HUDEP-2 (cell line): ENCODE data around the gene TAX1BP1.

ENCODE experiments used
- DNase-seq, 76 experiments: peaks; one replicate each; lab custom pipeline; 2025; ENCODE audit not compliant: unreplicated experiment in 76 of 76; lab: John Stamatoyannopoulos, UW

Gene TAX1BP1

DNA sequence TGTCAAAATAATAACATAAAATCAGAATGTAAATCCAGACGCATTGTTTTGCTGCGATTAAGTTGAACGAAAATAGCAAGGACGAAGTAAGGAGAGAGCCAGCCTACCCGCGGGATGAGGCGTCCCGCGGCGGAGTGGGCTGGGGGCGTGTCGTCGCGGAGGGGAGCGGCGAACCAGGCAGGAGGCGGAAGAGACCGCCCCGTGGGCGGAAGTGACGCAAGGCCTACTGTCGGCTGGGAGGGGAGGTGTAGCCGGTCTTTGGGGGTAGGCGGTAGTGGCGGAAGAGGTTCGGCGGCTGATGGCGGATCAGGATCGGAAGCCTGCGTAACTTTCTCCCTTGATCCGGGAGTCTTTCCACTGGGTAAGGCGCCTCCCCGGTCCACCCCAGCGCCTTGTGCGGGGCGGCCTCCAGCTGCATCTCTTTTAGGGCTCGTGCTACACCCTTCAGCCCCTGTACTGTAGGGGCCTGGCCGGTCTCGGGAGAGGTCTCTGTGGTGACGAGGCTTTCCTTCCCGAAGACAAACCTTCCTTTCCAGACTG, at the start of gene TAX1BP1:
Gene TAX1BP1, plus strand, starts transcription at position 254 of the 540 bp plus-strand sequence. CDS start 8,363 bp downstream, outside the sequence.
- DNase-seq: peak in 74 of 76 experiments; percentile 48 to 97 (median 87)

DNA sequence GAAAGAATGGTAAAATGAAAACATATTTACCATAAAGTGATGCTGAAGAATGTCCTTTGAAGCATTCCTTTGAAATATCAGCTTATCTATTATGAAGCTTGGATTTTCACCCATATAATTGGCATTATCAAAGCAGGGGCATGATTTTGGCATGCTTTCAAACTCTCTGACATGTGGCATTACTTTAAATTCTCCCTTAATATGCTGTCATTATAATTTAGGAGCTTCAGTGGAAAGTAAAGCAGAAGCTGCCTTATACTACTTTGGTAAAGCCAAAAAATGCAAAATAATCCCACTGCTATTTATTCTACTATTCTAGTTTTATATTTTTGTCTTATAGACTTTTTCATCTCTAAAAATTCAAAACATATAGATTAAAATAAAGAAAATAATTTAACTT, 49.3 kb upstream of the TAX1BP1 start:
- DNase-seq: no peak

DNA sequence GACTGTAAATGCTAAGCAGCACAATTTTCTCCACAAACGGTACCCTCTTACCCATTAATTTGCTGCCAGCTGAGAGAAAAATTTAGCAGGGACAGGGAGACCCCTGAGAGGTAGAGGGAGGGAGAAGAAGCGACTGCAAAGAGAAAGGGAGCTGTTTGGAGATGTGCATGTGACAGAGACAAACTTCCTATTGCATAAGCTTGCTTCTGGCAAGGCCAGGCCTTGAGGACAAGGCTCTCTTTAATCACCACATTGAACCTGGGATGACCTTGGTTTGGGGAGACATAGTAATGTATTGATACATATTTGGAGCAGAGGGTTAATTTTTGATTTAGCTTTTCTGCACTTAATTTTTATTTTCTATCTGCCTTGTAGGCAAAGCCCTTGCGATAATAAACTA, 46.2 kb upstream of the TAX1BP1 start:
- no peak for DNase-seq

DNA sequence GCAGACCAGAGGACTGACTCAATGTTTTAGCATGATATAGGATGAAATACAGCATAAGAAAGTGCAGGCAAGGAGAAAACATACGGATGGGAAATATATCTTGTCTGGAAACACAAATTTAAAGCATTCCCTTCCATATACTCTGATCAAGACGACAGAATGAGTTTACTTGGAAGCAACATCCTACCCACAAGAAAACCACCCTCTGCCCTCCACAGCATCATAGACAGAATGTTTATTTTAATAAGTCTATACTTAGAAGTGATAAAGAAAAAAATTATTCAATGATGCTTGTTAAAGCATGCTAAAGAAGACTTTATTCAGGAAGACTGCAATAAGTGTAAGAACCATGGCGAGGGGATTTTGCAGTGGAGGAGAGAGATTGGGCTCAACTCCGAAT, 44.9 kb upstream of the TAX1BP1 start:
- DNase-seq: no peak

DNA sequence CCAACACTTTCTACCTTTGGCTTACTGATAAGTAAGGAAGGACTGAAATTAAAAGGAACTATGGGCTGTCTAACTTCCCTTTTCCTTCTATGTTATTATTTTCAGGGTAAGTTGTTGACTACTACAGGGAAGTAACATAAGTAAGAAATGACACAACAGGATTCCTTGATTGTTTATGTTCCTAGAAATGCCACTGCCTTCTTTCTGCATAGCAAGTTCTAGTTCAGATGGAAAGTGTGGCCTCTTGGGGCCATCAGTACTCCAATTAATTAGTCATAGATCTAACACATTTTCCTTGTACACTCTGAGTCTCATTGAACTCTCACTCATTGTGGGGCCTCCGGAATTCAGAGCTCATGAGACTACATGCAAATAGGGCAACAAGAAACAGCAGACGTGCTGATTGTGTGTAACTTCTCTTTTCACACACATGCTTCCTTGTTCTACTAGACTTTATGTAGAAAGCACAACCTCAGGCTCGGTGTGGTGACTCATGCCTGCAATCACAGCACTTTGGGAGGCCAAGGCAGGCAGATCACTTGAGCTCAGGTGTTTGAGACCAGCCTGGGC, 42.0 kb upstream of the TAX1BP1 start:
- no peak for DNase-seq

DNA sequence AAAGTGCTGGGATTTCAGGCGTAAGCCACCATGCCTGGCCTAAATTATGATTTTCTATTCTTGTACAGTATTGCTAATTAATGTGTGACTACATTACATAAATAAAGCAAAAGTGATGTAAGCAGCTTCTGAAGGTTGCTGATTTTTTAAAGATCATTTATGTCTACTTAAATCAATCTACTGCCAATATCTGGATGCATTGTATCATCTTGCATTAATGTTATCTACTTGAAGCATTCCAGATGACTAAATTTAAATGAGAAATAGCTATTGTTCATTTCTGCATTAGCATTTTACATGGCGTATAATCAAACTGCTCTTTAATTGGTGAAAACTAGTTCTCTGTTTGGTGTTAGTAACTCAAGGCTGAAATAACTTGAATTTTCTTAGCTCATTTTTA, 40.2 kb upstream of the TAX1BP1 start:
- no peak for DNase-seq

DNA sequence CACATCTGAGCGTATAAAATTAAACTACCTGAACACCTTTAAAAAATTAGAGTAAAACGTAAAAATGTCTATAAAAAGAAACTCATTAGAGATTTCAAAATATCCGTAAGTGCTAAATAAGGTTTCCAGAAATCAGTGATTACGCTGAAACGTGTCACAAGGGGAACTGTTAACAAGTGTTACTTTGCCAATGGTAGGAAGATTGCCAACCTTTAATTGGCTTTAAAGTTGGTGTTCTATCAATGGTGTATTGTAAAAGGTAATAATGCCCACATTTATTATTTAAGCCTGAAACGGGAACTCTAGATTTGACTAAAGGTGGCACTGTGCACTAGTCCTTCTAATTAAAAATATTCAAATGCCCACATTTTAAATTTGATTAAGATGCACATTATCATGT, 39.5 kb upstream of the TAX1BP1 start:
- no peak for DNase-seq

DNA sequence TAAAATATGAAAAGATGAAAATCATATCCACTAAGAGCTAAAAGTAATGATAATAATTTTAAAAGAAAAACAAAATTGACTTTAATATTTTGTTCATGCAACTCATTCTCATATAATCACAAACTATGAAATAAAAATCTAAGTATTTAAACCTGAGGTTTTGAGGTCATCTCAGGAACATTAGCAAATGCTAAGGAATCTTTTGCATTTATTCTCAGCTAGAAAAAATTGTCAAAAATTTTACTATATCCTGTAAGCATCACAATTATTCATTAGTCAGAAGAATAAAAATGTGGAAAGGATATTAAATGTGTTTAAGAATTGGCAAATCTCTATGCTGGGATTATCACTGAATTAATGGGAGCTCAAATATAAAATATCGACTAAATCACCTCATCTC, 36.8 kb upstream of the TAX1BP1 start:
- DNase-seq: no peak

DNA sequence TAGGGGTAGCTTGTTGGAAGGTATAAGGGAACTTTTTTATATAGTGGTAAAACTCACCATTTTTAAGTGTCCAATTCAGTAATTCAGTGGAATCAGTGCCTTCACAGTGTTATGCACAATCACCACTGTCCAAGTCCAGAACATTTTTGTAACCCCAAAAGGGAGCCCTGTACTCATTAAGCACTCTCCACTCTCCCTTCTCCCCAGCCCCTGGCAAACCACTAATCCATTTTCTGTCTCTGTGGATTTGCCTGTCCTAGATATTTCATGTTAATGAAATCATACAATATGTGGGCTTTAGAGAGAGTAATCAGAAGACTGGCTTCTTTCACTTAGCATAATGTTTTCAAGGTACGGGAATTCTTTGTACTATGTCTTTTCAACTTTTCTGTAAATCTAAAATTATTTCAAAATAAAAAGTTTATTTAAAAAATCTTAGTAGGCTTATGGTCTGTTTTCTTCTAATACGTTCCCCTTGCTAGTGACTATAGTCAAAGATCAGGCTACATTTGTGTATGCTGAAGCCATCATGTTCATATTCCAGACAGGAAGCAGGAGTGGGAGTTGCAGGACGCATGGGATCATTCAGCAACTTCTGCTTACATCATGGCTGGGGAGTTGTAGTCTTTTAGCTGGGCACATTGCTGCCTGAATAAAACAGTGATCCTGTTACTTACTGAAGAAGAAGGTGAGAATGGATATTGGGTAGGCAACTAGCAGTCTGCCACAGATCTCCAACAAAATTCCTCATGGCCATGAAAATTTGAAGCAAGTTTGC, 35.4 kb upstream of the TAX1BP1 start:
- DNase-seq: no peak

DNA sequence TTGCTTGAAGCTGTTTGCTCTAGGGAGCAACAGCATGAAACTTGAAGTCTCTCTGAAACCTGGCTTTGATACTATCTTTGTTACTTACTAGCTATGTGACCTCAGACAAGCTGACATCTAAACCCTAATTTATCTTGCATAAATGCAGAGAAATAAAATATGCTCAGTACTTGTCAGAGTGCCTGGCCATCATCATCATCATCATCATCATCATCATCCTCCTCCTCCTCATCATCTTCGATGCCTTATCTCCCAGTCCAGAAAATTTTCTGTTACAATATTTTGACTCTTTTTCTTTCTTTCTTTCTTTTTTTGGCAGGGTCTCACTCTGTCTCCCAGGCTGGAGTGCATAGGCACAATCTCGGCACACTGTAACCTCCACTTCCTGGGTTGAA, 34.8 kb upstream of the TAX1BP1 start:
- no peak for DNase-seq

DNA sequence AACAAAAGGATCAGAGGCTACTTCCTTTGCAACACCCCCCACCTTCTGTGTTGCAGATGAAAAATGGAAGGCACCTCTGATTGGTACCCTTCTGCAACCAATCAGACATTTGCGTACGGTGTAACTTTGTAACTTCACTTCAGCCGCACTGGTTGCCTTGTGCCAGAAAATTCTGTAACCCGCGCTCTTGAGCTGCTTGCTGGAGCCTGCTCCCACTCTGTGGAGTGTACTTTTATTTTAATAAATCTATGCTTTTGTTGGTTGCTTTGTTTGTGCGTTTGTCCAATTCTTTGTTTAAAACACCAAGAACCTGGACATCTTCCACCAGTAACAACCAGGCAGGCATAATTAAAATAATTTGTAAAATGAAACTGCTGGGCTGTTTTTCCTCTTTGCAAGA, 31.5 kb upstream of the TAX1BP1 start:
- DNase-seq: no peak

DNA sequence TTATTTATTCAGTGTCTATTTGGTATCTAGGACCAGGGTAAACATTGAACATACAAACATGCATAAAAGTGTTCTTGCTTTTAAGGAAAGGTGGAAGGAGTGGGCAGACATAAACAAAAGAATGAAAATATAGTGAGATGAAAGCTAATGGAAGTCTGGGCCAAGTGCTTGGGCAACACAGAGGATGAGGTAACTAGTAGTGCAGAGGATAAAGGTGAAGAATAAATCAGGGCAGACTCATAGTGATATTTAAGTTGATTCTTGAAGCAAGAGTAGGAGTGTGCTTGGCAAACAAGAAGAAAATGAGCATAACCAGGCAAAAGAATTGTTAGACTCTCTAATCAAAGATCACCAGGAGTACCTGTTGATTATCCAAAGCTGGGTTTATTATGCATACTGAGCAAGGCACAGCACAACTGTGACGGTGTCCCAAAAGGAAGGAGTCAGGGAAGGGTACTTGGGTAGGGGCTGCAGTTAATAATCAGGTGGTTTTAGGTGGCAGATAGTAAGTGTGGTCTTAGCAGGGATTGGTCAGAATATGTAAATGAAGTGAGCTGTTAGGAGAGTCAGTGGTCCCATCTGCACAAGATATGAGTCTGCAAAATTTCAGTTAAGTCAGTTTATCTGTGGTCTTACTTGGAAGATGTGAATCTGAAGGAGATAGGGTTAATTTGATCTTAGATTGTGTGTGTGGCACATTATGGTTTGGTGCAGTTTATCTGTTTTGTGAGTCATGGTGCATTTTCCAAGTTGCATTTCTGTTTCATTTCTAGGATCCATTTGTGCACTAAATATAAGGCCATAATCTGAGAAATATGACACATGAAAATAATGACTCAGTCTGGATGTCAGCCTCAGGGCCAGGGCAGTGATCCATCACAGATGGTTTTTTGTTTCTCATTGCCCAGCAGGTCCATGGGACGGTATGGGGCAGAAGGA, 30.6 kb upstream of the TAX1BP1 start:
- DNase-seq: peak in 2 of 76 experiments; percentile 14 to 41

DNA sequence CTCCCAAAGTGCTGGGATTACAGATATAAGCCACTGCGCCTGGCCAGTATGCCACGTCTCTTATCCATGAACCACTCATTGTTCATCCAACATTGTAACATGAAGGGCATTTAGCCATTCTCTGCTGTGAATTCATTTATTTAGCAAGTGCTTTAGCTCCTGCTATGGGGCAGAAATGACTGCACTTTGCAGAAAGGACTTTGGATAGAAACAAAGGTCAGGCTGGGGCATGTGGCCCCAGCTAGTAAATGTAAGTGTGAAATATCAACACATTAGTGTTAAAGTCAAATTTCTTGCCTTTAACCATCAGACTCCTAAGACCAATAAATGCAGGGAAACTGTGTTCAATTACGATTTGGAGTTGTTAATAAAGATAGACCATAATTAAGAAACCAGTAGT, 27.7 kb upstream of the TAX1BP1 start:
- DNase-seq: no peak

DNA sequence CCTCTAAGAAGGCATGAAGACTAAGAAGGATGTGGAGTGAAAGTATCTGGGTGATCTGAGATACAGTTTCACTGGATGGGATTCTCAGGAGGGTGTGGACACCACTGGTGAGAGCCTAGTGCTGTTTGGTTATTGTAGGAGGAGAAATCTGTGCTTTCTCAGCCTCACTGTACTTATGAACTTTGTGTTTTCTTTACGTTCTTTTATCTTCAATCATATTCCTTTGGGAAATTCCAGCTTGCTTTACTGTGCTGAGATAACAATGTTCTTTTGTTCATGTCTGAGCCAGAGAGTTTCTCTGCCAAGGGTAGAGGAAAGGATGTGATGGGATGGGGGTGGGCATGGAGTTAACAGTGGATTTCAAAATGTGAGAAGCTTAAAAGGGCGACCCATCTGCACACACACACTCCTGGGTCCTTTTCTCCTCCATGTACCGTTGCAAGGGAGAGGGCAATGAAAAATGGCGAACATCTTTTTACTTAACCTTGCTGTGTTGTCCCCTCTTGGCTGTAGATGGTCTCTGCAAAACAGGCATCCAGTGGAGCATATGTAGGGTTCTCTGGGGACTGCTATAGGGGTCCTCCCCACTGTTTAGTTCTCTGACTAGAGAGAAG, 25.0 kb upstream of the TAX1BP1 start:
- no peak for DNase-seq

DNA sequence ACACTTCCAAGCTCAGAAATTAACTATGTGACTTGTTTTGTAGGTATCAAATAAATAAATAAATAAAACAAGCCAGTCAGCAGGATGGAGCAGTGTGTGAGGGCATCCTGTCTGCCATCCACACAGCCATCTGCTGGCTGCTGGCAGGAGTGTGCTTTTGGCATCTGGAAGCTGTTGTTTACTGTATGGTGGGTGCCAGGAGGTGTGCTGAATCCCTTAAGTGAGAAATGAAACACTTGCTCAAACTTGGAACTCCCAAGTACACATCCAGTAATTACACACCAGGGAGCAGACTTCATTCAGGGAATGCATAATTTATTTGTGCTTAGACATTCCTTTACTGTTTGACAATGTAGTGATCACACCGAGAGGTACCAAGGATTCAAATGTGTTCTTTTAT, 16.9 kb upstream of the TAX1BP1 start:
- DNase-seq: peak in 4 of 76 experiments; percentile 2 to 12 (median 8)

DNA sequence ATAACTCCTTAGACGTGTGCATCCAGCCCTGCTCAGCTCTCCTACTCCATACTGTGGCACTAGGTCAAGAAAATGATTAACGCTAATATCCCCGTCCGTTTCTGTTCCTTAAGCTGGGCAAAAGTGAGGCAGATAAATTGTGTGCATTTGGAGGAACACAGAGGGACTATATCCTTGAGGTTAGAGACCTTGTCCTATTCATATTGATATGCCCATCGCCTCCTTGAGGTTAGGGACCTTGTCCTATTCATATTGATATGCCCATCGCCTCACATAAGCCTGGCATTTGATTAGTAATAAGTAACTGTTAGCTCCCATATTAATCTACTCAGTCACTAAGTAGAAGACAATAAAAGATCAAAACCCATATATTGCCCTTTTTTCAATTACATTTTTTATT, 12.9 kb upstream of the TAX1BP1 start:
- DNase-seq: no peak

DNA sequence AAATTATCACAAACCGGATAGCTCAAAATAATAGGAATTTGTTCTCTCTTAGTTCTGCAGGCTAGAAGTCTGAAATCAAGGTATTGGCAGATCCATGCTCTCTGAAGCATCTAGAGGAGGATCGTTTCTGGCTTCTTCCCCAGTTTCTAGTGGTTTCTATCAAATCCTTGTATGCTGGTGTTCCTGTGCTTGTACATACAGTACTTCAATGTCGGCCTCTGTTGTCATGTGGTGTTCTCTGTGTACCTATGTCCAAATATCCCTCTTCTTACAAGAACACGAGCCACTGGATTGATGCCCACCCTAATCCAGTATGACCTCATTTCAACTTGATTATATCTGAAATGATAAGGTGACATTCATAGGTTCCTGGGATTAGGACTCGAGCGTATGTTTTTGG, 9.8 kb upstream of the TAX1BP1 start:
- DNase-seq: no peak

DNA sequence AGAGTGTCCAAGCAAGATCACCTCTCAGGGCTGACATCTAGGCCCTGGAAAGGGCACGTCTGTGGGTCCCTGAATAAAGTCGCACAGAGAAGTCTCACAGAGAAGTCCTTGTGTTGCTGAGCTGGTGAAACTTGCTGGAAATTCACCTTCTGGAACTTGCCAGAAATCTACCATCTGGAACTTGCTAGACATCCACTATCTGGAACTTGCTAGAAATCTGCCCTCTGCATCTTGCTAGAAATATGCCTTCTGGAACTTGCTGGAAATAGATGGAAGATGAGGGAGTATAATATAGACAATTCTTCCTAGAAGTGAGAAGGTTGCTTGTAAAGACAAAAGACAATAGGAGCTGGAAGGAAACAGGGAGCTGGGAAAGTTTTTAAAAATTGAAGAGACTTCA, 5.4 kb upstream of the TAX1BP1 start:
- no peak for DNase-seq

DNA sequence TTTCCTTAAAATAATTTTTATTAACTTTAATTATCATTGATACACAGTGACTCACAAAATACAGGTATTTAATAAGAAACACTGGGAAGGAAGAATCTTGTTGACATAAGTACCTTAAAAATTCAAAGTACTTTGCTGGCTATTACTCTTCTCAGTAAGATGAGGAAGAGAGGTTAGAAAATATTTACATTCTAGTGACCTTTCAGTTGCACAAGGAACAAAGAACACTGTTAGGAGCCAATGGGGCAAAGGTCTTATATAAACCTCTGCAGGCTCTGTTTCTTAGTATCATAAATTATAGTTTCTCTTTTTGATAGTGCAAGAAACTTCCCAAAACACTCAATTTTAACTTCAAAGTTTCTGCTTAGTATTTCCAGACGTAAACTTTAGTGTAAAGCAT, 4.8 kb upstream of the TAX1BP1 start:
- DNase-seq: no peak

DNA sequence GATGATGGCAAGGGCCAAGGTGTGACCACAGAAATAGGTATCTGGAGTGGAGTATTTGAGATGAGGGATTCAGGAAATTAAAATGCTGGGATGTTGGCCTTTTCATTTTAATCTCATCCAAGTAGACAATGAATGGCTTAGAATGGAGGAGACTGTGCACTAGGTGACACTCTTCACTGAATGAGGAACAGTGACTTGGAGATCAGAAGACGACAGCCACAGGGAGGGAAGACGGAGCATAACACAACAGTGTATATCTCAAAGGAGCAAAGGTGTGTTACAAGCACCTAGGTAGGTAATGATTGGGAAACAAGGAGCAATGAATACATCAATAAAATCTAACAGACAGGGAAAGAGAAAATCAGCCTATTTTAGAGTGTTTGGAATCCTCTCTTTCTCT, 4.1 kb upstream of the TAX1BP1 start:
- no peak for DNase-seq

DNA sequence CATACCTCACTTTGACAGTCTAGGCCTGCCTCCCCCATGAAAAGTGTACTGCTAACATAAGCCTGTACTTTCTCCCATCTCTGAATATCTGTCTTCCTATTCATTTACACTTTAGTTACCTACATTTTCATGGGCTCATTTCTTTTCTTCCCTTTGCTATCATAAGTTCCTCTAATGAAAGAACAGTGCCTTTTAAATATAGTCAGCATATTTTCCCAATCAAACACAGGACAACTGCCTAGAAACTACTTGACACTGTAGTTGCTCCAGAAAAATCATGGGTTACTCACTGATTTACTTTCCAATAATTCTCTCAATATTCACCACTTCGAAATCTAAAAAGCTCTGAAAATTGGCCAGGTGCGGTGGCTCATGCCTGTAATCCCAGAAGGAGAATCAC, 2.8 kb upstream of the TAX1BP1 start:
- no peak for DNase-seq
